HepG2 (cell line): ENCODE measurements around the gene CISH. TPM values are rescaled to one million over a fixed set of nuclear protein-coding genes. Genes with fewer than 3 reads are reported as not detected.
A peak's percentile ranks its signal among the peaks of the same experiment; 100 is the strongest.

Source experiments
- ATAC-seq: fragments of 200-7000 bp; cut with Tn5 transposase; 3 replicates; pipeline ENCODE4 v1.9.1; 2020; ENCODE audit warnings: mild to moderate bottlenecking, moderate library complexity
- BruUV-seq: library from RNA; stranded (reverse); fragments of 400-500 nt; replicated peaks from 2 replicates; lab custom pipeline; 2021; lab: Mats Ljungman, UMichigan
- CTCF ChIA-PET: fragments of 300-600 bp; formaldehyde crosslinking; extraction: SDS; loops from one replicate; lab custom pipeline; 2021; ENCODE audit warnings: low total read pairs, inconsistent platforms, low intra/inter-chr PET ratio; lab: Yijun Ruan, JAX
- POLR2A ChIA-PET: fragments of 350-600 bp; sonication (Branson Sonifier 250); formaldehyde crosslinking; loops from one replicate; lab custom pipeline; 2020; ENCODE audit warnings: antibody characterized with exemption, inconsistent platforms; lab: Yijun Ruan, JAX
- DNase-seq: peaks from one replicate; pipeline ENCODE4 v3.0.0-alpha.2; 2015; ENCODE audit warnings: low spot score
- FAIRE-seq: peaks from 3 replicates; lab custom pipeline; 2011; peaks lifted over from hg19 to GRCh38; lab: Jason Lieb, UNC
- H2AFZ ChIP-seq: one replicate; pipeline ENCODE4 v1.6.1; 2011; ENCODE audit warnings: low read length, inconsistent platforms
- H3K27ac ChIP-seq: fragments of 300-600 bp; 3 replicates; pipeline ENCODE4 v1.8.0; 2011; ENCODE audit warnings: mixed run types, mild to moderate bottlenecking, mixed read lengths, low read length, inconsistent platforms; ENCODE audit not compliant: insufficient read depth; ENCODE audit errors: extremely low read length
- H3K27me3 ChIP-seq, 2 experiments: fragments of 200-600 bp in 1 of 2; 2 replicates in 1 of 2; 3 replicates in 1 of 2; pipeline versions ENCODE4 v1.6.0 to v1.8.0; 2011; ENCODE audit warnings: low read length in 2 of 2, mild to moderate bottlenecking in 2 of 2, moderate library complexity in 2 of 2, inconsistent platforms in 1 of 2; ENCODE audit not compliant: insufficient read depth in 2 of 2, control insufficient read depth in 1 of 2
- H3K36me3 ChIP-seq, 2 experiments: fragments of 200-600 bp in 1 of 2; replicated peaks in 1 of 2; 2 replicates in 1 of 2; 3 replicates in 1 of 2; pipeline versions ENCODE4 v1.5.1 to v1.8.0; 2011; ENCODE audit warnings: low read length in 2 of 2, inconsistent platforms in 1 of 2; ENCODE audit not compliant: insufficient read depth in 2 of 2, control insufficient read depth in 1 of 2
- H3K4me1 ChIP-seq: 2 replicates; pipeline ENCODE4 v1.5.1; 2012; ENCODE audit warnings: low read length, inconsistent platforms; ENCODE audit not compliant: insufficient read depth
- H3K4me2 ChIP-seq: 2 replicates; pipeline ENCODE4 v1.6.0; 2011; ENCODE audit warnings: low read depth, low read length, inconsistent platforms
- H3K4me3 ChIP-seq, 3 experiments: fragments of 200-600 bp in 1 of 3; sonication (generic), shearing (Covaris generic) in 1 of 3; replicated peaks in 1 of 3; 2 replicates each; pipeline ENCODE4 v1.5.1; 2011 to 2016; ENCODE audit warnings: low read length in 3 of 3, inconsistent platforms in 2 of 3, low read depth in 2 of 3, mild to moderate bottlenecking in 2 of 3, control low read depth in 1 of 3, mixed read lengths in 1 of 3; ENCODE audit not compliant: insufficient read depth in 1 of 3
- H3K79me2 ChIP-seq: one replicate; pipeline ENCODE4 v1.6.1; 2011; ENCODE audit warnings: low read length, inconsistent platforms; ENCODE audit not compliant: insufficient read depth
- H3K9ac ChIP-seq: 2 replicates; pipeline ENCODE4 v1.6.0; 2011; ENCODE audit warnings: mild to moderate bottlenecking, low read depth, low read length, inconsistent platforms; ENCODE audit not compliant: insufficient read depth
- H3K9me3 ChIP-seq: 2 replicates; pipeline ENCODE4 v1.5.1; 2012; ENCODE audit warnings: mild to moderate bottlenecking, low read length
- H4K20me1 ChIP-seq: 2 replicates; pipeline ENCODE4 v1.6.0; 2011; ENCODE audit warnings: inconsistent platforms, mild to moderate bottlenecking, low read length, moderate library complexity; ENCODE audit not compliant: insufficient read depth
- ESRRA ChIP-seq: sonication (generic); formaldehyde crosslinking; IDR thresholded peaks from 2 replicates; pipeline ENCODE4 v1.5.1; 2020; ENCODE audit warnings: mild to moderate bottlenecking, low read depth, missing genetic modification reagents
- GFI1 ChIP-seq: sonication (generic); formaldehyde crosslinking; IDR thresholded peaks from 2 replicates; pipeline ENCODE4 v1.5.0; 2020; ENCODE audit warnings: missing genetic modification reagents, mild to moderate bottlenecking, borderline replicate concordance
- JUND ChIP-seq: sonication (generic); formaldehyde crosslinking; IDR thresholded peaks from 2 replicates; pipeline ENCODE4 v1.8.0; 2022; ENCODE audit warnings: mild to moderate bottlenecking, missing genetic modification reagents
- MAFF ChIP-seq: IDR thresholded peaks from 2 replicates; pipeline ENCODE4 v1.6.1; 2011; ENCODE audit warnings: low read depth, low read length, improper control_type of control experiment
- REST ChIP-seq, 2 experiments: IDR thresholded peaks; 2 replicates each; pipeline ENCODE4 v1.6.1; 2011 to 2012; ENCODE audit warnings: low read length in 2 of 2, borderline replicate concordance in 1 of 2, low read depth in 1 of 2, mild to moderate bottlenecking in 1 of 2, moderate library complexity in 1 of 2
- RXRB ChIP-seq: IDR thresholded peaks from 2 replicates; pipeline ENCODE4 v1.6.1; 2016; ENCODE audit warnings: borderline replicate concordance, missing genetic modification reagents, missing compliant biosample characterization
- SAP130 ChIP-seq: IDR thresholded peaks from 2 replicates; pipeline ENCODE4 v1.6.1; 2016; ENCODE audit warnings: low read depth
- SIX4 ChIP-seq: sonication (generic); formaldehyde crosslinking; IDR thresholded peaks from 2 replicates; pipeline ENCODE4 v1.4.0; 2020; ENCODE audit warnings: missing genetic modification reagents
- SP5 ChIP-seq: IDR thresholded peaks from 2 replicates; pipeline ENCODE4 v1.6.1; 2016; ENCODE audit warnings: low read depth, borderline replicate concordance
- ZFP36L1 ChIP-seq: sonication (generic); formaldehyde crosslinking; IDR thresholded peaks from 2 replicates; pipeline ENCODE4 v1.8.0; 2022; ENCODE audit warnings: mild to moderate bottlenecking, missing genetic modification reagents, moderate library complexity
- ZNF138 ChIP-seq: sonication (generic); formaldehyde crosslinking; IDR thresholded peaks from 2 replicates; pipeline ENCODE4 v1.5.0; 2020; ENCODE audit warnings: mild to moderate bottlenecking, low read depth, missing genetic modification reagents
- ZNF350 ChIP-seq: sonication (generic); formaldehyde crosslinking; IDR thresholded peaks from 2 replicates; pipeline ENCODE4 v1.4.0; 2020; ENCODE audit warnings: mild to moderate bottlenecking, low read depth, missing genetic modification reagents, borderline replicate concordance
- ZNF431 ChIP-seq: sonication (generic); formaldehyde crosslinking; IDR thresholded peaks from 2 replicates; pipeline ENCODE4 v1.9.0; 2022; ENCODE audit warnings: missing genetic modification reagents, low read depth, mild to moderate bottlenecking, borderline replicate concordance
- WGBS: methylation state at CpG from one replicate; pipeline ENCODE4 v1.1.6; 2017; ENCODE audit warnings: low lambda C conversion rate; 5-methylcytosine and 5-hydroxymethylcytosine counted together
- in situ Hi-C: cut with HindIII; loops from 2 replicates; pipeline ENCODE4 v1.10.0; 2017; ENCODE audit warnings: low pct_unique_long_range_greater_than_20kb; ENCODE audit not compliant: extremely low pct_ligation_motif_present
- intact Hi-C: fragments of 100-400 bp; cut with micrococcal nuclease; formaldehyde crosslinking; loops from one replicate; pipeline ENCODE4 v1.10.0; 2022; ENCODE audit not compliant: unreplicated experiment
- polyA plus RNA-seq, 8 experiments: library from polyadenylated mRNA; depleted of rRNA in 3 of 8; stranded (reverse) in 7 of 8; unstranded in 1 of 8; fragments of >200 nt; fragmentation: Illumina TruSeq in 4 of 8; extraction: Trizol in 4 of 8; gene quantifications; 2 replicates each; pipeline versions ENCODE4 v1.2.1 to v1.2.3, GENCODE V29; 2011 to 2016; ENCODE audit warnings: low read depth in 4 of 8, missing spikeins in 1 of 8, mixed read lengths in 1 of 8; ENCODE audit not compliant: insufficient read depth in 1 of 8
- total RNA-seq, 5 experiments: library from RNA; depleted of rRNA; stranded (reverse); fragments of >200 nt; fragmentation: Illumina TruSeq; extraction: Trizol; gene quantifications; 2 replicates each; pipeline ENCODE4 v1.2.3, GENCODE V29; 2016; ENCODE audit warnings: low read depth in 1 of 5
- TF ChIP-seq, protein P1 (sequence below): IDR thresholded peaks from 2 replicates; pipeline ENCODE4 v1.6.1; 2016; ENCODE audit warnings: control low read depth
- TF ChIP-seq, protein P2 (sequence below): sonication (generic); formaldehyde crosslinking; IDR thresholded peaks from 2 replicates; pipeline ENCODE4 v1.4.0; 2020; ENCODE audit warnings: low read depth, mild to moderate bottlenecking, missing genetic modification reagents

Gene CISH
- total and polyA plus RNA-seq, 2 of the 13 experiments (the other 11 are each of a cell fraction or from before 2014, with no cell fraction given), result 0.91 to 1.5 TPM

GRCh38 chr3:50591196-50591741 lies 20.3 kb downstream of the CISH start (continued):
- TF ChIP-seq ZNF138 (CRISPR knock-in tag), result 0 out of 2 replicates have a peak, but pooled peaks have one; percentile 48

- POLR2A ChIA-PET, result interaction anchor here (0.9 to 5.7 kb wide), 11 partner anchors 8 to 252 kb away, joined by 3 to 176 read pairs (median 7); partner anchors contain the start of genes CISH and HEMK1
- DNase-seq (peak; percentile 96), ATAC-seq (peak; percentile 80), FAIRE-seq (peak; percentile 91)
- peak overlapping the region; percentile 79 for H3K4me2 ChIP-seq
- 3% methylated on average over 4 of the region's 4 CpGs for WGBS
- intact Hi-C loops (loop anchor here (1.0 to 2.0 kb wide), 2 partner anchors 16 to 22 kb away; partner anchors contain the start of gene CISH), in situ Hi-C loops (no loop called here)
- H4K20me1 ChIP-seq, result no peaks in the 10 kb centered on the region
- no peaks in the 10 kb centered on the region; a peak in 1 of 5 replicates for H3K27me3 ChIP-seq
- peak overlapping the region; percentile 99 for H3K27ac ChIP-seq
- H3K79me2 ChIP-seq, result no peaks in the 10 kb centered on the region
- BruUV-seq, result TSS peak; percentile 62
- H3K36me3 ChIP-seq, result no peaks in the 10 kb centered on the region
- CTCF ChIA-PET, result no interaction called here
- H3K4me3 ChIP-seq, result peak overlapping the region in 2 of 3 experiments; percentile 21 to 49; a peak in 3 of 6 replicates
- no peak overlapping the region for H2AFZ ChIP-seq
- peak overlapping the region; percentile 79 for H3K9ac ChIP-seq
- peaks cover 100% of the 10 kb centered on the region for H3K4me1 ChIP-seq
- H3K9me3 ChIP-seq, result no peaks in the 10 kb centered on the region
- TF ChIP-seq ZFP36L1 (CRISPR knock-in tag), result no peak
- TF ChIP-seq REST (IDR thresholded peaks at IDR 0.05; ENCODE audit: borderline replicate concordance in 1 of 2, low read depth in 1 of 2, low read length in 2 of 2), result peak in 1 of 2 experiments; percentile 70; a peak in 2 of 4 replicates
- TF ChIP-seq MAFF, result 0 out of 2 replicates have a peak, but pooled peaks have one; percentile 33
- TF ChIP-seq ZNF350, result no peak
- TF ChIP-seq, protein P1, sequence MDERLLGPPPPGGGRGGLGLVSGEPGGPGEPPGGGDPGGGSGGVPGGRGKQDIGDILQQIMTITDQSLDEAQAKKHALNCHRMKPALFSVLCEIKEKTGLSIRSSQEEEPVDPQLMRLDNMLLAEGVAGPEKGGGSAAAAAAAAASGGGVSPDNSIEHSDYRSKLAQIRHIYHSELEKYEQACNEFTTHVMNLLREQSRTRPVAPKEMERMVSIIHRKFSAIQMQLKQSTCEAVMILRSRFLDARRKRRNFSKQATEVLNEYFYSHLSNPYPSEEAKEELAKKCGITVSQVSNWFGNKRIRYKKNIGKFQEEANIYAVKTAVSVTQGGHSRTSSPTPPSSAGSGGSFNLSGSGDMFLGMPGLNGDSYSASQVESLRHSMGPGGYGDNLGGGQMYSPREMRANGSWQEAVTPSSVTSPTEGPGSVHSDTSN (CRISPR knock-in tag), result peak; percentile 93
- TF ChIP-seq, protein P2, sequence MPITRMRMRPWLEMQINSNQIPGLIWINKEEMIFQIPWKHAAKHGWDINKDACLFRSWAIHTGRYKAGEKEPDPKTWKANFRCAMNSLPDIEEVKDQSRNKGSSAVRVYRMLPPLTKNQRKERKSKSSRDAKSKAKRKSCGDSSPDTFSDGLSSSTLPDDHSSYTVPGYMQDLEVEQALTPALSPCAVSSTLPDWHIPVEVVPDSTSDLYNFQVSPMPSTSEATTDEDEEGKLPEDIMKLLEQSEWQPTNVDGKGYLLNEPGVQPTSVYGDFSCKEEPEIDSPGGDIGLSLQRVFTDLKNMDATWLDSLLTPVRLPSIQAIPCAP (CRISPR knock-in tag), result no peak
- TF ChIP-seq ZNF431 (CRISPR knock-in tag), result no peak
- peak; percentile 49; the same call in 1 of the 2 replicates for TF ChIP-seq GFI1 (CRISPR knock-in tag)
- peak; percentile 66 for TF ChIP-seq SP5 (CRISPR knock-in tag)
- peak; percentile 81 for TF ChIP-seq SAP130 (CRISPR knock-in tag)
- peak; percentile 54; the same call in 1 of the 2 replicates for TF ChIP-seq RXRB
- peak; percentile 38; the same call in 1 of the 2 replicates for TF ChIP-seq ESRRA (CRISPR knock-in tag)
- TF ChIP-seq SIX4 (CRISPR knock-in tag), result 0 out of 2 replicates have a peak, but pooled peaks have one; percentile 28
- no peak for TF ChIP-seq JUND (CRISPR knock-in tag)
Observed at GRCh38 chr3:50588759-50589433, 22.7 kb downstream of the CISH start.
